ENCODE measurements around the gene UQCC5. TPM values are rescaled to one million over a fixed set of nuclear protein-coding genes. Genes with fewer than 3 reads are reported as not detected.
A peak's percentile ranks its signal among the peaks of the same experiment; 100 is the strongest.

Gene UQCC5
- total RNA-seq: 10 to 100 TPM in 2 of 4 donors, 1 to 10 TPM in 2; 1.3 to 29.5 (median 6.3) TPM

- H3K4me3 ChIP-seq (ENCODE audit: low read depth, poor library complexity, severe bottlenecking): peak within 1 kb of the TSS; percentile 78
- WGBS, 2 donors: 0 to 1% methylated on average over 25 to 37 of the region's 65 CpGs
- TF ChIP-seq POLR2A (IDR thresholded peaks at IDR 0.05) (peak in 1 of 2 donors; percentile 54), CTCF (IDR thresholded peaks at IDR 0.05) (no peak)
- peak; percentile 96 to 99 for DNase-seq (ENCODE audit: low spot score in 2 of 2)
- intact Hi-C loops (cut with DNase I; ENCODE audit: low total_unique reads): no loop called here
Measured at GRCh38 chr3:52536369-52537164, at the start of gene UQCC5. Gene UQCC5, plus strand, starts transcription at chr3:52536605. Its CDS starts 151 bp downstream, at chr3:52536756.

GRCh38 chr3:52487050-52487787 lies 49.2 kb upstream of the UQCC5 start:
- WGBS, 2 donors: 92 to 94% methylated on average over 23 to 31 of the region's 31 CpGs
- intact Hi-C loops (cut with DNase I; ENCODE audit: low total_unique reads): no loop called here
- DNase-seq (ENCODE audit: low spot score in 2 of 2): no peak

GRCh38 chr3:52487788-52488691 lies 48.4 kb upstream of the UQCC5 start:
- DNase-seq (ENCODE audit: low spot score in 2 of 2): no peak
- WGBS, 2 donors: 93 to 95% methylated on average over 59 of the region's 59 CpGs
- no peak overlapping the region for H3K4me3 ChIP-seq (ENCODE audit: low read depth, poor library complexity, severe bottlenecking)
- intact Hi-C loops (cut with DNase I; ENCODE audit: low total_unique reads): no loop called here
- no peak for TF ChIP-seq CTCF (IDR thresholded peaks at IDR 0.05)
- no peak for TF ChIP-seq POLR2A (IDR thresholded peaks at IDR 0.05)

More at GRCh38 chr3:52487050-52487787, 49.2 kb upstream of the UQCC5 start:
- TF ChIP-seq POLR2A (IDR thresholded peaks at IDR 0.05): no peak
- TF ChIP-seq CTCF (IDR thresholded peaks at IDR 0.05): no peak
- no peak overlapping the region for H3K4me3 ChIP-seq (ENCODE audit: low read depth, poor library complexity, severe bottlenecking)

GRCh38 chr3:52488746-52489145 lies 47.7 kb upstream of the UQCC5 start:
- intact Hi-C loops (cut with DNase I; ENCODE audit: low total_unique reads): no loop called here
- TF ChIP-seq POLR2A (IDR thresholded peaks at IDR 0.05) (no peak), CTCF (IDR thresholded peaks at IDR 0.05) (no peak)
- 87 to 100% methylated on average over 1 to 3 of the region's 3 CpGs for WGBS, 2 donors
- H3K4me3 ChIP-seq (ENCODE audit: low read depth, poor library complexity, severe bottlenecking): no peak overlapping the region
- DNase-seq (ENCODE audit: low spot score in 2 of 2): no peak

GRCh38 chr3:52489453-52489852 lies 47.0 kb upstream of the UQCC5 start:
- no peak for DNase-seq (ENCODE audit: low spot score in 2 of 2)
- intact Hi-C loops (cut with DNase I; ENCODE audit: low total_unique reads): no loop called here
- no peak overlapping the region for H3K4me3 ChIP-seq (ENCODE audit: low read depth, poor library complexity, severe bottlenecking)
- no peak for TF ChIP-seq POLR2A (IDR thresholded peaks at IDR 0.05)
- no peak for TF ChIP-seq CTCF (IDR thresholded peaks at IDR 0.05)
- 84 to 90% methylated on average over 14 to 18 of the region's 18 CpGs for WGBS, 2 donors

Data from lower leg skin (tissue), 4 donors.